Upper lobe of left lung (tissue), 4 donors: ENCODE measurements around the gene CAPN5.

Source experiments
- EP300 ChIP-seq, 4 donors: sonication (generic); formaldehyde crosslinking; IDR thresholded peaks; one replicate each; pipeline ENCODE4 v1.5.1; 2017; ENCODE audit warnings: antibody characterized with exemption in 4 of 4, control low read depth in 2 of 4
- TF ChIP-seq, protein P1 (sequence below), 6 experiments: fragments of 450-650 bp in 4 of 6; fragments of 200-600 bp in 2 of 6; sonication (generic) in 2 of 6; IDR thresholded peaks; one replicate each; pipeline ENCODE4 v1.5.1; 2016 to 2019; ENCODE audit warnings: antibody characterized with exemption in 6 of 6

DNA sequence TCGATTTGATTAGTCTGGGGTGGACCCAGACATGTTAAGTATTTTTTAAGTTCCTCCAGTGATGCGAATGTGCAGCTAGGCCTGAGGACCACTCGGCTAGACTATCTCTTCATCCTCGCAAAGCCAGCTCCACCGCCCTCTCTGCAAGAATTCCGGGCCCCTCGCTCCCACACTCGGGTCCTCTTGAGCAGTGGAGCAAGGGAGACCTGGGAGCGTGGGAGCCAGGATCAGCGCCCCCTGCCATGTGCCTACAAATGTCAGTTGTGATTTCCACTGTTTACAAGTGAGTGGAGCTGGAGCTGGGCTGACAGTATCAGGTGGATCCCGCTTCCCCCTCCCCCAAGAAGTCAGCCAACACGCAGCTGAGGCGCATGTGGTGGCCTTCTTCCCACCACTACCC lies 25.9 kb upstream of the CAPN5 start:
- TF ChIP-seq EP300 (IDR thresholded peaks at IDR 0.05), result no peak
- TF ChIP-seq, protein P1, sequence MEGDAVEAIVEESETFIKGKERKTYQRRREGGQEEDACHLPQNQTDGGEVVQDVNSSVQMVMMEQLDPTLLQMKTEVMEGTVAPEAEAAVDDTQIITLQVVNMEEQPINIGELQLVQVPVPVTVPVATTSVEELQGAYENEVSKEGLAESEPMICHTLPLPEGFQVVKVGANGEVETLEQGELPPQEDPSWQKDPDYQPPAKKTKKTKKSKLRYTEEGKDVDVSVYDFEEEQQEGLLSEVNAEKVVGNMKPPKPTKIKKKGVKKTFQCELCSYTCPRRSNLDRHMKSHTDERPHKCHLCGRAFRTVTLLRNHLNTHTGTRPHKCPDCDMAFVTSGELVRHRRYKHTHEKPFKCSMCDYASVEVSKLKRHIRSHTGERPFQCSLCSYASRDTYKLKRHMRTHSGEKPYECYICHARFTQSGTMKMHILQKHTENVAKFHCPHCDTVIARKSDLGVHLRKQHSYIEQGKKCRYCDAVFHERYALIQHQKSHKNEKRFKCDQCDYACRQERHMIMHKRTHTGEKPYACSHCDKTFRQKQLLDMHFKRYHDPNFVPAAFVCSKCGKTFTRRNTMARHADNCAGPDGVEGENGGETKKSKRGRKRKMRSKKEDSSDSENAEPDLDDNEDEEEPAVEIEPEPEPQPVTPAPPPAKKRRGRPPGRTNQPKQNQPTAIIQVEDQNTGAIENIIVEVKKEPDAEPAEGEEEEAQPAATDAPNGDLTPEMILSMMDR (IDR thresholded peaks at IDR 0.05), result no peak
